Kidney epithelial cell (primary cell): ENCODE data around the gene JOSD2. TPM values are rescaled to one million over a fixed set of nuclear protein-coding genes. Genes with fewer than 3 reads are reported as not detected.

Experiments
- DNase-seq: peaks from one replicate; pipeline ENCODE4 v3.0.0-alpha.2; 2010; ENCODE audit warnings: low read depth
- H3K27me3 ChIP-seq: 2 replicates; pipeline ENCODE4 v1.6.0; 2011; ENCODE audit warnings: low read length; ENCODE audit not compliant: control insufficient read depth, insufficient read depth
- H3K36me3 ChIP-seq: 2 replicates; pipeline ENCODE4 v1.5.1; 2011; ENCODE audit warnings: low read length; ENCODE audit not compliant: control insufficient read depth, insufficient read depth
- H3K4me3 ChIP-seq: 2 replicates; pipeline ENCODE4 v1.5.1; 2011; ENCODE audit warnings: low read depth, mild to moderate bottlenecking, control low read depth, low read length
- CTCF ChIP-seq: IDR thresholded peaks from 2 replicates; pipeline ENCODE4 v1.5.1; 2011; ENCODE audit warnings: mild to moderate bottlenecking, moderate library complexity, low read length, control low read depth, inconsistent platforms; ENCODE audit not compliant: insufficient read depth, poor library complexity, severe bottlenecking
- total RNA-seq: library from RNA; depleted of rRNA; stranded (reverse); fragments of >200 nt; gene quantifications from 2 replicates; pipeline ENCODE4 v1.2.3, GENCODE V29; 2015

The JOSD2 gene
- total RNA-seq, 1 donor from 2014 or later = 26.8 TPM

DNA sequence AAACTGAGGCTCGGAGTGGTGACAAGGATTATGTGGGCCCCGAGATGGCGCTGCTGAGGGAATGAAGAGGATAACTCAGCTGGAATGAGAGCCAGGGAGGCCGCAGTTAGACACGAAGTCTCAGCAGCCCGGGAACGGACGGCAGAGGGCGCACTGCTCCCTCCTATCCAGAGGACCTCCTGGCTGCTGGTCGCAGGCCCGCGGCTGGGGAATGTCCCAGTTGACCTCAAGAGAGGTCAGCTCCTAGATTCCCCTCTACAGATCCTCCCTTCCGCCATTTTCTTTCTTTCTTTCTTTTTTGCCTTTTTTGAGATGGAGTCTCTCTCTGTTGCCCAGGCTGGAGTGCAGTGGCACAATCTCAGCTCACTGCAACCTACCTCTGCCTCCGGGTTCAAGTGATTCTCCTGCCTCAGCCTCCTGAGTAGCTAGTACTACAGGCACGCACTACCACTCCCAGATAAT lies 26.8 kb upstream of the JOSD2 start:
- Histone ChIP-seq H3K36me3 (no peaks in the 10 kb centered on the region), H3K4me3 (no peak overlapping the region), H3K27me3 (no peaks in the 10 kb centered on the region)
- peak; percentile 82 for TF ChIP-seq CTCF
- no peak for DNase-seq

DNA sequence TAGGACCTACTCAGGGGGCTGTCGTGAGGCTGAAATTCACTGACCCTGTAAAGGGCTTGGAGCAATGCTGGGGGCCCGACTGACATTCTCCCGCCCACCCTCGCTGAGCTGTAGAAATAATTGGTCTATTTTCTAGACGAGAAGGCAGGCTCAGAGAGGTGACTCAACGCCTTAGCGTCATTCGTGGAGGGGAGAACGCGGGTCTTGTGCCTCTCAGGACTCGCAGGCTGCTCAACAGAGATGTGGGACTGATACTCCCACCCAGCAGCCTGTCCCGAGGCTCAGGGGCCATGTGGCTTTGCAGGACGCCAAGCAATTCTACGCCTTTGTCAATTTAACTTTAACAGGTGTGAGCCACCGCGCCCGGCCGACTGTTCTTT lies 26.3 kb upstream of the JOSD2 start:
- no peaks in the 10 kb centered on the region for H3K27me3 ChIP-seq
- H3K4me3 ChIP-seq = no peak overlapping the region
- no peak for TF ChIP-seq CTCF
- DNase-seq = no peak
- H3K36me3 ChIP-seq = no peaks in the 10 kb centered on the region

- no peak for DNase-seq
- H3K27me3 ChIP-seq = no peaks in the 10 kb centered on the region
- no peak overlapping the region for H3K4me3 ChIP-seq
- H3K36me3 ChIP-seq = no peaks in the 10 kb centered on the region
- no peak for TF ChIP-seq CTCF
These were observed 25.8 kb upstream of the JOSD2 start for GRCh38 chr19:50536662-50537305.

DNA sequence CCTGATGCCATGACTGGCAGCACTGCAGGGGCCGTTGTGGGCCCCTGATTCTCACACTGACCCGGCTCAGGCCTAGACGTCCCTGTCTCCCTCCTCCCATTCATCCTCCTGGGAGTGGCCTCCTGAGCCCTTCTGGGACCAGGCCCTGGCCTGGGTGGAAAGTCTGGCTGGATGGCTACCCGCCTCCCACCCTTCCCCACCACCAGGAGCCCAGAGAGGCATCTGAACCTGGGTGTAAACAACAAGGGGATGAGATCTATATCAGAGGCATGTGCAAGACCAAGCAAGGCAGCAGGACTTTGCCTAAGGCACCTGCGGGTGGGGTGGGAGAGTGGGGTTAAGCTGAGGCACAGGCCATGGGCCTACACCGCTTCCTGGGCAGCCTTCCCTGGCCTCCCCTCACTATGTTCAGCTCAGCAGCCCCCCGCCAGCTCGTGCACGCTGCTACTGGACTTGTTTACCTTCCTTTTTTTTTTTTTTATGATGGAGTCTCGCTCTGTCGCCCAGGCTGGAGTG lies 24.7 kb upstream of the JOSD2 start:
- no peak for TF ChIP-seq CTCF
- H3K27me3 ChIP-seq = no peaks in the 10 kb centered on the region
- no peak for DNase-seq
- H3K4me3 ChIP-seq = no peak overlapping the region
- H3K36me3 ChIP-seq = no peaks in the 10 kb centered on the region

DNA sequence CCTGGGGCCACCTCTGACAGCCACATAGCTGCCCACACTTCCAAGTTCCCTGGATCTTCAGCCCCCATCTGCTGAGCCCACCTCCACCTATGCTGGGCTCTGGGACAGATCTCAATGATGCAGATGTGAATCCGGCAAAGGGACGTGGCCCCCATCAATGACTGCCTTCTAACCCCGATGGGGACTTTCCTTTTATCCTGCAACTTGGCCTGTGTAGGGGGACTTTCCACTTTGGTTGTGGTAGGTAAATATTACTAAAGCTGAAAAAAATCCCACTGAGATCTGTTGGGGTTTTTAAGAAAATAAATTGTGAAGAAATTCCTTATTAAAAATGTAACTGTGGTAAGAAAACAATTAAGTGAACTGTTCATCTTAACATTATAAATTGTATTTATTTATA lies 23.5 kb upstream of the JOSD2 start:
- no peak for DNase-seq
- no peaks in the 10 kb centered on the region for H3K36me3 ChIP-seq
- no peak for TF ChIP-seq CTCF
- H3K4me3 ChIP-seq = no peak overlapping the region
- no peaks in the 10 kb centered on the region for H3K27me3 ChIP-seq

DNA sequence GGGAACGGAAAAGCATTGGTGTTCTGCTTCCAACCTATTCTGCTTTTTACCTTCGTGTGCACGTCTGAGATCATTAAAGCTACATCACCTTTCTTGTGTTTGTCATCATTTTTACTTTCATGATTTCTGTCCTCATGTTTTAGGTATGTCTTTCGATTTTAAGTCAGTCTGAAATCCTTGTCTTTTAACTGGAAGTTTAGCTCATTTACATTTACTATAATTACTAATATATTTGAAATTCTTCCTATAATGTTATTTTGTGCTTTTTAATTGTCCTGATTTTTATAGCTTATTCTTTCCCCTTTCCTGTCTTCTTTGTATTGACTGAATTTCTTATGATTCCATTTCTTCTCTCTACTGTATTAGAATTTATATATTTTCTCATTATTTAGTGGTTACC lies 22.0 kb upstream of the JOSD2 start:
- TF ChIP-seq CTCF = no peak
- Histone ChIP-seq H3K4me3 (no peak overlapping the region), H3K27me3 (no peaks in the 10 kb centered on the region), H3K36me3 (no peaks in the 10 kb centered on the region)
- DNase-seq = no peak
